ENCODE data around the gene DGUOK.

DNA sequence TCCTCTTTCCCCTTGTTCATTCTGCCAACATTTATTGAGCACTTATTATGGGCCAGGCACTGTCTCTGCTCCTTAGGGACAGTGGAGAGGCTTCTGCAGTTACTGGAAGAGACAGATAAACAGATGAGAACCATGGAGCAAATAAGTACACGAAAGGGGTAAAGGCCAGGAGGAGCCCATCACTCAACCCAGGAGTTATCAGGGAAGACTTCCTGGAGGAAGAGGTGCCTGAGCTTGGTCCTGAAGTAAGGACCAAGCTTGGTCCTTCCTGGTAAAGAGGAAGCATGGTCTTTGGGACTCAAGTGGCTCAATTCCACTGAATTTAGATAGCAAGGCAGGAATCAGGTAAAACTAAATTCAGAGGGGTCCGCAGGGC lies 32.2 kb upstream of the DGUOK start:
- TF ChIP-seq, protein P1, sequence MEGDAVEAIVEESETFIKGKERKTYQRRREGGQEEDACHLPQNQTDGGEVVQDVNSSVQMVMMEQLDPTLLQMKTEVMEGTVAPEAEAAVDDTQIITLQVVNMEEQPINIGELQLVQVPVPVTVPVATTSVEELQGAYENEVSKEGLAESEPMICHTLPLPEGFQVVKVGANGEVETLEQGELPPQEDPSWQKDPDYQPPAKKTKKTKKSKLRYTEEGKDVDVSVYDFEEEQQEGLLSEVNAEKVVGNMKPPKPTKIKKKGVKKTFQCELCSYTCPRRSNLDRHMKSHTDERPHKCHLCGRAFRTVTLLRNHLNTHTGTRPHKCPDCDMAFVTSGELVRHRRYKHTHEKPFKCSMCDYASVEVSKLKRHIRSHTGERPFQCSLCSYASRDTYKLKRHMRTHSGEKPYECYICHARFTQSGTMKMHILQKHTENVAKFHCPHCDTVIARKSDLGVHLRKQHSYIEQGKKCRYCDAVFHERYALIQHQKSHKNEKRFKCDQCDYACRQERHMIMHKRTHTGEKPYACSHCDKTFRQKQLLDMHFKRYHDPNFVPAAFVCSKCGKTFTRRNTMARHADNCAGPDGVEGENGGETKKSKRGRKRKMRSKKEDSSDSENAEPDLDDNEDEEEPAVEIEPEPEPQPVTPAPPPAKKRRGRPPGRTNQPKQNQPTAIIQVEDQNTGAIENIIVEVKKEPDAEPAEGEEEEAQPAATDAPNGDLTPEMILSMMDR (conservative IDR thresholded peaks at IDR 0.05 in 1 of 2, IDR thresholded peaks at IDR 0.05 in 1 of 2; ENCODE audit: extremely low read depth in 1 of 2, insufficient read depth in 1 of 2, low read depth in 1 of 2, low read length in 2 of 2), result no peak
- no peak for TF ChIP-seq EZH2 (IDR thresholded peaks at IDR 0.05; ENCODE audit: borderline replicate concordance, low read length)

All from mammary epithelial cell (primary cell).